Thymus (tissue), 11 donors: ENCODE results near the gene ARL8A. TPM values are rescaled to one million over a fixed set of nuclear protein-coding genes. Genes with fewer than 3 reads are reported as not detected.

Experiments
- DNase-seq, 9 donors: peaks; one replicate each; pipeline ENCODE4 v3.0.0-alpha.2; 2013; ENCODE audit warnings: low spot score in 9 of 9, low read depth in 6 of 9, missing footprints in 1 of 9
- H3K27ac ChIP-seq, 2 donors: one replicate each; pipeline ENCODE4 v1.5.1; 2013; ENCODE audit warnings: control low read depth in 1 of 2, low read depth in 1 of 2, low read length in 1 of 2, mild to moderate bottlenecking in 1 of 2, moderate library complexity in 1 of 2
- H3K27me3 ChIP-seq, 2 donors: one replicate each; pipeline ENCODE4 v1.5.1; 2013; ENCODE audit warnings: low read length in 1 of 2; ENCODE audit not compliant: control insufficient read depth in 2 of 2, insufficient read depth in 1 of 2
- H3K36me3 ChIP-seq, 2 donors: one replicate each; pipeline ENCODE4 v1.5.1; 2013; ENCODE audit warnings: low read length in 1 of 2, mild to moderate bottlenecking in 1 of 2, moderate library complexity in 1 of 2; ENCODE audit not compliant: control insufficient read depth in 2 of 2, insufficient read depth in 2 of 2
- H3K4me1 ChIP-seq, 2 donors: one replicate each; pipeline ENCODE4 v1.5.1; 2013; ENCODE audit warnings: low read length in 2 of 2; ENCODE audit not compliant: control insufficient read depth in 2 of 2, insufficient read depth in 2 of 2
- H3K4me3 ChIP-seq, 2 donors: one replicate each; pipeline ENCODE4 v1.5.1; 2013; ENCODE audit warnings: low read length in 2 of 2, control low read depth in 1 of 2, mild to moderate bottlenecking in 1 of 2
- H3K9me3 ChIP-seq, 2 donors: one replicate each; pipeline ENCODE4 v1.5.1; 2013; ENCODE audit warnings: low read length in 1 of 2, mild to moderate bottlenecking in 1 of 2; ENCODE audit not compliant: control insufficient read depth in 2 of 2, insufficient read depth in 1 of 2
- WGBS: extraction: QIAGEN DNeasy Blood & Tissue Kit; methylation state at CpG from one replicate; pipeline ENCODE4 v1.1.7; 2013; 5-methylcytosine and 5-hydroxymethylcytosine counted together
- polyA plus RNA-seq: library from polyadenylated mRNA; stranded (reverse); fragments of 200-250 nt; gene quantifications from one replicate; pipeline ENCODE4 v1.2.3, GENCODE V29; 2013
- total RNA-seq: library from RNA; stranded (reverse); fragments of 120-200 nt; gene quantifications from one replicate; pipeline ENCODE4 v1.2.4, GENCODE V29; 2013
- donor health status: healthy.

Gene ARL8A
- total and polyA plus RNA-seq, 2 donors: 16.7 to 29.5 TPM

GRCh38 chr1:202154766-202155477 is 10.4 kb upstream of the ARL8A start:
- WGBS: 71% methylated on average over 11 of the region's 11 CpGs
- no peak overlapping the region for H3K4me3 ChIP-seq
- no peaks in the 10 kb centered on the region for H3K9me3 ChIP-seq
- peak overlapping the region in 1 of 2 donors; percentile 45 for H3K27ac ChIP-seq
- H3K36me3 ChIP-seq: peaks cover 75 to 79% of the 10 kb centered on the region in 2 donors
- DNase-seq: peak in 3 of 9 donors; percentile 60 to 81 (median 65)
- peaks cover 25 to 40% of the 10 kb centered on the region in 2 donors for H3K4me1 ChIP-seq
- no peaks in the 10 kb centered on the region for H3K27me3 ChIP-seq

GRCh38 chr1:202154148-202154765 is 9.7 kb upstream of the ARL8A start:
- Histone ChIP-seq H3K4me3 (no peak overlapping the region), H3K9me3 (no peaks in the 10 kb centered on the region), H3K36me3 (peaks cover 81 to 84% of the 10 kb centered on the region in 2 donors), H3K27ac (no peak overlapping the region), H3K4me1 (peaks cover 24 to 40% of the 10 kb centered on the region in 2 donors), H3K27me3 (no peaks in the 10 kb centered on the region)
- DNase-seq: no peak
- 98% methylated on average over 10 of the region's 10 CpGs for WGBS

GRCh38 chr1:202153284-202153683 is 8.7 kb upstream of the ARL8A start:
- WGBS: 97% methylated on average over 4 of the region's 4 CpGs
- no peak for DNase-seq

DNA sequence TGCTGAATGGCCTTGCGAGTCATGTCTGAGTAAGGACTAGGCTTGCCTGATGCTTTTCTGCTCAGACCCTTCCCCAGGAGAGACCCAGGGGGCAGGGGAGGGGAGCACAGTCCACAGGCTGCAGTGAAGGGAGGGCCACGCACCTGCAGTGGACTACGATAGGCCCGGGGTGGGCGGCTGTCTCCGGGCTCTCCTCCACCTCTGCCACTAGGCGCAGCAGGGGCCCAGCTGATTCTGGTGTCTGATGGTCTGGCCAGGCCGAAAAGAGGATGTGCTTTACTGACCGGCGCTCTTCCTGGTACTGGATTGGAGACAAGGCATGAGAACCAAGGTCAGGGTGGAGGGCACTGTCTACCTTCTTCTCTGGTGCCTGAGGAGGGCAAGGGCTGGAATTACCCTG is 7.9 kb upstream of the ARL8A start:
- H3K27me3 ChIP-seq: no peaks in the 10 kb centered on the region
- no peak for DNase-seq
- peaks cover 9 to 21% of the 10 kb centered on the region in 2 donors for H3K4me1 ChIP-seq
- no peaks in the 10 kb centered on the region for H3K9me3 ChIP-seq
- H3K36me3 ChIP-seq: peaks cover 91 to 95% of the 10 kb centered on the region in 2 donors
- WGBS: 98% methylated on average over 10 of the region's 10 CpGs
- H3K27ac ChIP-seq: no peak overlapping the region
- H3K4me3 ChIP-seq: no peak overlapping the region

More at GRCh38 chr1:202153284-202153683, 8.7 kb upstream of the ARL8A start:
- Histone ChIP-seq H3K4me1 (peaks cover 15 to 30% of the 10 kb centered on the region in 2 donors), H3K27ac (no peak overlapping the region), H3K27me3 (no peaks in the 10 kb centered on the region), H3K4me3 (no peak overlapping the region), H3K9me3 (no peaks in the 10 kb centered on the region), H3K36me3 (peaks cover 91 to 94% of the 10 kb centered on the region in 2 donors)

DNA sequence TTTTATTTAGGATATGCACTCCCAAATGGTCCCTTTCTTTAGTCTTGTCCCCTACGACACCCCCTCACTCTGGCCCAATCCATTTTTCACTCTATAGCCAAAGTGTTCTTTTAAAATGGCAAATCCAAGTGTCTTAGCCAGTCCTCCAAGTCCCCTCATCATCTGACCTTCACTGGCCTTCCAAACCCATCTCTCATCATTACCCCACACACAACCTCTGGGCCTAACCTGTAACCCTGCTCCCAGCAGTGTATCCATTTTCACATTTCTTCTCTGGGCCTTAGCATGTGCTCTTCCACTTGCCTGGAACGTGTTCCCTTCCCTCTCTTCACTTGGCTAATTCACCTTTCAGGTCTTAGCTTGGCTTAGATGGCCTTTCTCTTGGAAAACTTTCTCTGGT is 6.5 kb upstream of the ARL8A start:
- Histone ChIP-seq H3K9me3 (no peaks in the 10 kb centered on the region), H3K36me3 (peaks cover 90 to 92% of the 10 kb centered on the region in 2 donors), H3K27ac (no peak overlapping the region), H3K27me3 (no peaks in the 10 kb centered on the region), H3K4me1 (peaks cover 0 to 9% of the 10 kb centered on the region in 2 donors), H3K4me3 (no peak overlapping the region)
- no peak for DNase-seq
- WGBS: 99% methylated on average over 2 of the region's 2 CpGs

DNA sequence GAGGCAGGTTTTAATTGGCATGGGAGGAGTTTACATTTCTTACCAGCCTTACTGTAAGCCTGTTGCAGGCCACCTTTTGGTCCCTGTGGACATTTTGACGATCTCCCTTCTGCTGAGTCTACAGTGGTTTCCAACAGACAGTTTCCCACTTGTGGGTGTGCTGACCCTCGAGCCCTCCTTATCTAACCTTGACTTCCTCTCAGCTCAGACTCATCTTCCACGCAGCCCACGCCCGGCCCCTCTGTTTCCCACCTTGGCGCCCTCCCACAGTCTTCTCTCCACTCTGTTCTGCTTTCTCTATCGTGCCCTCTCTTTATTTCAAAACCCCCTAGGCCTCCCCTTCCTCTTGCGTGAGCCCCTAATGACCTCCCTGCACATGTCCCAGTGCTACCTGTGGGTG is 6.1 kb upstream of the ARL8A start:
- WGBS: 81% methylated on average over 8 of the region's 8 CpGs
- H3K36me3 ChIP-seq: peaks cover 88 to 89% of the 10 kb centered on the region in 2 donors
- peaks cover 0 to 9% of the 10 kb centered on the region in 2 donors for H3K4me1 ChIP-seq
- H3K9me3 ChIP-seq: no peaks in the 10 kb centered on the region
- H3K4me3 ChIP-seq: no peak overlapping the region
- DNase-seq: no peak
- H3K27ac ChIP-seq: no peak overlapping the region
- H3K27me3 ChIP-seq: no peaks in the 10 kb centered on the region

GRCh38 chr1:202150187-202150586 is 5.7 kb upstream of the ARL8A start:
- H3K27me3 ChIP-seq: no peaks in the 10 kb centered on the region
- no peak overlapping the region for H3K4me3 ChIP-seq
- peaks cover 4 to 10% of the 10 kb centered on the region in 2 donors for H3K4me1 ChIP-seq
- no peak overlapping the region for H3K27ac ChIP-seq
- H3K36me3 ChIP-seq: peaks cover 83 to 84% of the 10 kb centered on the region in 2 donors
- H3K9me3 ChIP-seq: no peaks in the 10 kb centered on the region
- WGBS: 98% methylated on average over 9 of the region's 9 CpGs
- no peak for DNase-seq

DNA sequence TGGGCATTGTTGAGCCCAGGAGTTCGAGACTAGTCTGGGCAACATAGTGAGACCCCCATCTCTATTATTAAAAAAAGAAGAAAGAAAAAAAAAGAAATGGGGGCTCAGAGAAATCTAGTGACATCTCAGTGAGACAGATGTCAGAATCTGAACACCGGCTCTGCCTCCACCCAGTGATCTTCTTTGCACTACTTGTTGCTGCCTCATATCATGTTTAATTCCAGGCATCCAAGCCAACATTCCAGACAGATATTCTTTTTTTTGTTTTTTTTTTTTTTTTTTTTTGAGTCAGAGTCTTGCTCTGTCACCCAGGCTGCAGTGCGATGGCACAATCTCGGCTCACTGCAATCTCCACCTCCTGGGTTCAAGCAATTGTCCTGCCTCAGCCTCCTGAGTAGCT is 5.0 kb upstream of the ARL8A start:
- Histone ChIP-seq H3K4me3 (no peak overlapping the region), H3K27ac (no peak overlapping the region), H3K36me3 (peaks cover 77 to 79% of the 10 kb centered on the region in 2 donors), H3K4me1 (peaks cover 7 to 9% of the 10 kb centered on the region in 2 donors), H3K9me3 (no peaks in the 10 kb centered on the region), H3K27me3 (no peaks in the 10 kb centered on the region)
- 96% methylated on average over 4 of the region's 4 CpGs for WGBS
- DNase-seq: no peak

DNA sequence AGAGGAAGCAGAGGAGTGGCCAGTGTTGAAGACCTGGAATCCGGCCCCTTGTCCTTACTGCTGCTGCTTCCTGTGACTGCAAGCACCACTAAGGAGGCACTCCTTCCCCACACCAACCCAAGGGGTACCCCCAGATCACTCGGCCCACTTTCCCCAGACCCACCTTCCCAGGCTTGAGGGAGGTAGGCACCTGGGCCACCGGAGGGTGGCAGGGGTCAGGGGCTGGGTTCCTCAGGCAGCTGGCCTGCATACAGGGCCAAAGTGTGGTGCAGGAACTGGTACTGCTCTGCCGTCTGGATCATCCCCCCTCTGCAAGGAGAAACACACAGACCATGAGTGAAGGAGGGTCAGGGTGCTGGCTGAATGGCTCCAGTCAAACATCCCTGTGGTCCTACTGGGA is 3.9 kb upstream of the ARL8A start:
- 98% methylated on average over 4 of the region's 4 CpGs for WGBS
- Histone ChIP-seq H3K4me3 (no peak overlapping the region), H3K4me1 (peaks cover 8 to 10% of the 10 kb centered on the region in 2 donors), H3K36me3 (peaks cover 65 to 68% of the 10 kb centered on the region in 2 donors), H3K27ac (no peak overlapping the region), H3K9me3 (no peaks in the 10 kb centered on the region), H3K27me3 (no peaks in the 10 kb centered on the region)
- DNase-seq: no peak
